Superior temporal gyrus (tissue), 1 donor: ENCODE results near the gene KRT73.
"Not testable (repeated sequence)": the region's sequence is repeated elsewhere in the genome, so short reads cannot be mapped to it uniquely, and the experiment has no call there.

ENCODE experiments used
- DNase-seq: peaks from one replicate; pipeline ENCODE4 v3.0.0-alpha.2; 2016; ENCODE audit errors: extremely low spot score

KRT73 gene

DNA sequence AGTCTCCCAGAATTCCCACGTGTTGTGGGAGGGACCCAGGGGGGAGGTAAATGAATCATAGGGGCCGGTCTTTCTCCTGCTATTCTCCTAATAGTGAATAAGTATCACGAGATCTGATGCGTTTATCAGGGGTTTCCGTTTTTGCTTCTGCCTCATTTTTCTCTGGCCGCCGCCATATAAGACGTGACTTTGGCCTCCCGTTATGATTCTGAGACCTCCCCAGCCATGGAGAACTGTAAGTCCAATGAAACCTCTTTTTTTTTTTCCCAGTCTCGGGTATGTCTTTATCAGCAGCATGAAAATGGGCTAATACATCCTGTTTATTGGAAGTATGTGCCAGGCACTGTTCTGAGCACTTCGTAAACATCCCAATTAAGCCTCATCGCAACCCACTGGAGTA, 17.9 kb downstream of the KRT73 start:
- no peak for DNase-seq

DNA sequence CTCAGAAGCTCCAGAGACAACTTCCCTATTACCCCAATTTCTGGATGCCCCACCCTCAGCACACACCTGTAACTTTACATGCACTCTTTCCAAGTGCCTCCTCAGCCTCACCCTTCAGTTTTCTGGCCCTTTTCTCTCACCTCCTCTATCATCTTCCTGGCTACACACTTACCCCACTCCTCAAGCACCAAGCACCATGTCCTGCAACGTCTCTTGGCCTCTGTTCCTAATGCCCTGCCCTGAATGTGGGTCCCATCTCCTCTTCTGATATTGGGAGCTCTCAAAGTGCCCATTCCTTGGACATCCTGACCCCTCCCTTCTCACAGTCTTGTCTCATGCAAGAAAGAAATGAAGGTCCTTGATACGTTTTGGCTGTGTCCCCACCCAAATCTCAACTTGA, 18.3 kb downstream of the KRT73 start:
- DNase-seq, result no peak

GRCh38 chr12:52598966-52599365, 19.4 kb downstream of the KRT73 start:
- DNase-seq, result no peak

DNA sequence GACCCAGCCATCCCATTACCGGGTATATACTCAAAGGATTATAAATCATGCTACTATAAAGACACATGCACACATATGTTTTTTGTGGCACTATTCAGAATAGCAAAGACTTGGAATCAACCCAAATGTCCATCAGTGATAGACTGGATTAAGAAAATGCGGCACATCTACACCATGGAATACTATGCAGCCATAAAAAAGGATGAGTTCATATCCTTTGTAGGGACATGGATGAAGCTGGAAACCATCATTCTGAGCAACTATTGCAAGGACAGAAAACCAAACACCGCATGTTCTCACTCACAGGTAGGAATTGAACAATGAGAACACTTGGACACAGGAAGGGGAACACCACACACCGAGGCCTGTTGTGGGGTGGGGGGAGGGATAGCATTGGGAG, 24.1 kb downstream of the KRT73 start:
- DNase-seq, result not testable (repeated sequence)

DNA sequence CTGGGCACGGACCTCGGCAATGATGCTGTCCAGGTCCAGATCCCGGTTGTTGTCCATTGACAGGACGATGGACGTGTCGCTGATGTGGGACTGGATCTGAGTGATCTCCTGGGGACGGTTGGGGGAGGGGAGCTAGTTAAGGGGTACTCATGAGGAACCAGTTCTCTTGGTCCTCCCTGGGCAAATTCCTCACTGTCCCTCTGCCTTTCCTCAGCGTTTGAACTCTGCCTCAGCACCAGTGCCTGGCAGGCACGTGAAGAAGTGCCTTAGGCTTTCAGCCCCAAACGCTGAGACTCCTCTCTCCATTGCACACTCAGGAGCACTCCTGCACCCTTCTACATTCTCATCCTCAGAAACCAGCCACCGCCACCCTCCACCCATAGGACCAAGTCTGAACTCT, 26.8 kb downstream of the KRT73 start:
- DNase-seq, result no peak

DNA sequence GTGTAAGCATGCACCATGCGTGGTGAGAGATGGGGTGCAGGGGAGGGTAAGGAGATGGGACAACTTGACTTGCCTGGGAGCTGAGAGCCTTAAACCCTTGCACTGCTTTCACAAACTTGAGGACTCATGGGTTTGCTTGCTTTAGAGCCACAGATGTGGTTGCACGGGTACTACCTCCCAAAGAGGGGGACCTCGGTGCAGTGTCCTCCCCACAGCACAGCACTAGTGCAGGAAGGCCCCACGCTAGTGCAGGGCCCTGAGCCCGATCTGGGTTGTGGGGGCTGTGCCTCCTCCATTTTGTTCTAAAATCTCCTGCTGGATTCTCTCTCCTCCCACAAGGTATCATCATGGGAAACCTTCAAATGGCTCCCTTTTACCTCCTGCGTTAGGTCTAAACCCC, 28.3 kb downstream of the KRT73 start:
- DNase-seq, result no peak

GRCh38 chr12:52587563-52587962, 30.8 kb downstream of the KRT73 start:
- DNase-seq, result no peak

DNA sequence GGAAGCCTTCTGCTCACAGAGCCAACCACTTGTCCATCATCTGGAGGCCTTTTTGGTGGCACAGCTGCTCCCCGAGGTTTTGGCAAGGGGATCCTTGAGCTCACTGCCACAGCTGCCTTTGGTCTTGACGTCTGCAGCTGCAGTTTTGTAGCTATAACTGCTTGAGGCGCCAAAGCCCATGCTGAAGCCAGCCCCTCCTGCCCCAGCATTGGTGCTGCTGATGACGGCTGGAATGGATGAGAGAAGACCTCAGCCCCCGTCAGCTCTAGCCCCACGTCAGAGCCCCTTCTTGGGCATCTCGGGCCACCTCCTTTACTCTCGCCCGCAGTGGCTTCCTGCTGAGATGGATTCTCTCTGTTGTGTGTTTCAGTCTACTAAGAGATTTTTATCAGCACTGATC, 32.4 kb downstream of the KRT73 start:
- DNase-seq, result no peak

- DNase-seq, result no peak
Measured at GRCh38 chr12:52585066-52585465, 33.3 kb downstream of the KRT73 start.

DNA sequence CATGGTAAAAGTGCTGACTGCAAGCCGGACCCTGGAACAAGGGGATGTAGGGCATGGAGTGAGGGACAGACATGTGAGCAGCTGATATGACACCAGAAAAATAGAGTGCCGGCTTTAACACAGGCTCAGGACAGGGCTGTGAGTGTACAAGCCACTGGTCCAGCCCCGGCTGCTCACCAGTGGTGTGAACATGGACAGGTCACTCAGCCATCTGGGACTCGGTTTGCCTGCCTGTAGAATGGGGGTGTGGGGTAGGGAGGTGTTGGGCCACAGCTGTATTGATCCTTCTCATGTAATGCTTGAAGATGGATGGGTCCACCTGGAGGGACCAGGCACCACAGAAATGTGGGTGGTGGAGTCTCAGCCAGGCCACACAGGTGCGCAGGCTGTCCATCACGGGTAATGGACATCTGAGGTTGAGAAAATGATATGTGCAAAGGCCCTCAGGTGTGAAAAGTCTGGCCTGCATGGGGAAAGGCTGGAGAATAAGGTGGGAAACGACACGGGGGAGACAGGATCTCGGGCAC, 34.1 kb downstream of the KRT73 start:
- DNase-seq, result no peak

DNA sequence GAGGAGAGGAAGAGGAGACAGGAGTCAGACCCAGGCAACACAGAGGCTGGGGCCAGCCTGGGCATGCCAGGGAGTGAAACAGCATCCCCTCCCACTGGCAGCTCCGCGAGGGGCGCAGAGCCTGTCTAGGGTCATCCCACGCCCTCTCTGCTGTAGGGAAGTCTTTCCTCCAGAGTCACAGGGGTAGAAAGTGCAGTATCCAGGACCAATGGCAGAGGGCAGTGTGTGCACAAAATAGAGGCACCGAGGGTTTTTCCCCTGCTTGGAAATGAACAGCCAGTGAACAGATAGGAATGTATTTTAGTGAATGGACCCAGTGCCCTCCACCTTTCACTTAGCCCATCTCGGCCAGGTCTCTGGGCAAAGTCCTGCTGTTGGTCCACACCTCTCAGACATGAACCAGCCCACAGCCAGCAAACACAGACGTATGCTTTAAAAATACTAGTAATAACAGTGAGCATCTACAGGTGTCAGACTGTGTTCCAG, 35.3 kb downstream of the KRT73 start:
- DNase-seq, result peak; percentile 79

- no peak for DNase-seq
Measured at GRCh38 chr12:52582486-52582885, 35.9 kb downstream of the KRT73 start.

GRCh38 chr12:52581481-52581880, 36.9 kb downstream of the KRT73 start:
- DNase-seq, result no peak

GRCh38 chr12:52581066-52581465, 37.3 kb downstream of the KRT73 start:
- DNase-seq, result no peak

DNA sequence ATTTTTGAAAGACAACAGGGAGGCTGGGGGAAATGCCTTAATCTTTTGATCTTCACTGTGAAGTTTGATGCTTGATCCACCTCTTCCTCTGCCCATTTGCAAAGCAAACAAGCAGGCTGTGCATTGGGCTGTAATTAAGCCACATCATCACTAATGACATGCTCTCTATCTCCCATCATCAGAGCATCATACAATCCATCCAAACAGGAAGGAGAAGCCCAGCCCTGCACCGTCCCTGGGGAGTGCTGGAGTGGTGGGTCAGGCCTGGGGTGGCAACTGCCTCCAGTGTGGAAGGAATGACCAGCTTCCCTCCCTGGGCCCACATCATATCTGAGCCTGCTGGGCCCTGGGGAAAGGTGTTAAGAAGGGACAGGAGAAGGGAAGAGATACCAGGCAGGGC, 37.9 kb downstream of the KRT73 start:
- no peak for DNase-seq

DNA sequence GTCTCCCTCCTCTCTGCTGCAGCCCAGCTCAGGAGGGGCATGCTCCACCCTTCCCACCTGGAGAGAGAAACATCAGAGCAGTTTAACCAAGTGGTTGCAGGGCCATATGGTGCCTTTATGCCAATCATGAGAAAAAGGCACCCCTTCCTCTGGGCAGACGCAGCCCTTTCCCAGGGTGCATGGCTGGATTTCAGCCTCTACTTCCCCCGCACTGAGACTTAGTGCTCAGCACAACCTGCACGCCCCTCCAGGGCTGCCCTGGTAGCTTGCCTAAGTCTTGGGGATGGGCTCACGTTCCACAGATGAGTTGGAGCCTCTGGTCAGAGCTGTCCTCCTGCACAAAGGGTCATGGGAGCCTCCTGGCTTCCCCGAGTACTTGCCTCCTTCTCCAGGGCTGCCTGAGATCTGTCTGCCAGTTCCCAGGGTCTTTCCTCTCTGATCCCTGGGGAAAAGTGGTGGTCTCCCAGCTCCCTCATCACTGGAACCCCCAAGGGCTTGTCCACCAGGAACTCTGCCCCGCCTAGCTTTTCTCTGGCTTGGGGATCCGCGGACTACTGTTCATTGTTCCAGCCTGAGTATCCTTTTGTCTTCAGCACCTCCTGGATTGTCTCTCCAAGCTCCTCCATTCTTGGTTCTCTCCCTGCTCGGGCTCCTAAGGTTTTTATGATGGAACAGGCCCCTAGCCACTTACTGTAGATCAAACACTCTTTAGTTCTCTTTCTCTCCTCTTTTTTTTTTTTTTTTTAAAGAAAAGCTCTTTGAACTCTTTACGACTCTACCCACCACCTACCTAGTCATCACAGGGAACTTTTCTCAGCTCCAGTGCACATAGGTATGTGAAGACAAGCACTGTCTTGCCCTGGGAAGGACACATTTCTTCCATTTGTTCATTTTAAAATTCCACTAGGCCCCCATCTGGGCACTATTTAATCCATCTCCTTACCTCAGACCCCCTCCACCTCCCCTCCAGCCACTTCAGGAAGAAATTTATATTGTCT, 38.6 kb downstream of the KRT73 start:
- DNase-seq, result no peak

- no peak for DNase-seq
Measured at GRCh38 chr12:52578469-52578868, 39.9 kb downstream of the KRT73 start.

GRCh38 chr12:52577316-52577715, 41.0 kb downstream of the KRT73 start:
- DNase-seq, result no peak

DNA sequence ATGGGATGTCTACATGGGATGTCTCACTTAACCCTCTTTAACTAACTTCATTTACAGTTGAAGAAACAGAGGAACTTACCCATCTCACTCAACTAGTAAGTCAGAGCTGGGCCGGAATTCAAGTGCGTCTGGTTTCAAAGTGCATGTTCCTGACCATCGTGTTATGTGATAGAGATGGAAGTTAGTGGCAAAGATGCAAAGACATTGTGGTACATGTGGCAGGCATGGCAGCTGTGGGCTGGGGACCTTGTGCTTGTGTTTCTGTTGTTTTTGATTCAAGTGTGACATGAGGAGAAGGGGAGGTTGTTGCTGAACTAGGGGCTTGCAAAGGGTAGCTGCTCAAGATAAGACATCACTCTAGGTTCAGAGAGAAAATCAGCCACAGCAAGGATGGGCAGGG, 42.4 kb downstream of the KRT73 start:
- DNase-seq, result no peak

- no peak for DNase-seq
Measured at GRCh38 chr12:52575256-52575655, 43.1 kb downstream of the KRT73 start.

DNA sequence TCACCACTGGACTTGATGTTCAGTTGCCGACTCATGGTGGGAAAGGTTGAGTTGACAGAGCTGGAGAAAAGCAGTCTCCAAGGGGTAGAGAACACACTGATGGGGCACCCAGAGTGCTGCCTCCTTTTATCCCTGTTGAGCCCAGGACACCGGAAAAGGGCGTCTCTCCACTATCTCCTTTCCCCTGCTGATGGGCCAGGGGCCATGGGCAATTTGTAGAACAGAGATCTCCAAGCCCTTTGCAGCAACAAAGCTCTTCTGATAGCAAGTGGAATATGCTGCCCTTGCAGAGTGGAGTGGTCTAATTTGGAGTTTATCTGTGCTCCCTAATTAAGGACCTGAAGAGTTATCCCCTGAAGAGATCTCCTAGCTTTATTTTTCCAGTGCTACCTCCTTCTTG, 44.6 kb downstream of the KRT73 start, which contains the start of gene KRT74:
Gene KRT74, minus strand, starts transcription at position 101 of the 400 bp plus-strand sequence. Its CDS starts 66 bp downstream, at position 35.
- no peak for DNase-seq

DNA sequence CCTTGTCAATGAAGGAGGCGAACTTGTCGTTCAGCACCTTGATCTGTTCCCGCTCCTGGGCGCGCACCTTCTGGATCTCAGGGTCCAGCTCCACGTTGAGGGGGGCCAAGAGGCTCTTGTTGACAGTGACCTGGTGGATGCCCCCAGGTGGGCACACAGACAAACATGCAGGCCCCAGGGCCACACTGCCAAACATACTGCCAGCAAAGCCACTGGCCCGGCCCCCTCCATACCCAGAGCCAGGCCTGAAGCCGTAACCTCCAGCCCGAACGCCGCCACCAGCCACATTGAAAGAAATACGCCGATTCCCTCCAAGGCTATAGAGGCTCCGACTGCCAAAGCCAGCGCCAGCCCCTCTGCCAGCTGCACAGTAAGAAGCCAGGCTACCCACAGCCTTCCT, 45.1 kb downstream of the KRT73 start:
- no peak for DNase-seq

- no peak for DNase-seq
Measured at GRCh38 chr12:52570511-52570910, 47.8 kb downstream of the KRT73 start.
